GM19452 (cell line): ENCODE data around the gene STC2.
"Not testable (repeated sequence)": the region's sequence is repeated elsewhere in the genome, so short reads cannot be mapped to it uniquely, and the experiment has no call there.

Experiments used
- ATAC-seq: cut with Tn5 transposase; IDR thresholded peaks from one replicate; pipeline ENCODE4 v1.9.1; 2021; ENCODE audit not compliant: unreplicated experiment

Gene STC2

GRCh38 chr5:173296737-173297676, 31.2 kb downstream of the STC2 start:
- no peak for ATAC-seq

GRCh38 chr5:173295796-173296195, 32.4 kb downstream of the STC2 start:
- no peak for ATAC-seq

- ATAC-seq, result no peak
Measured at GRCh38 chr5:173294673-173295320, 33.4 kb downstream of the STC2 start.

- ATAC-seq, result peak; percentile 59
Measured at GRCh38 chr5:173293817-173294672, 34.2 kb downstream of the STC2 start.

- no peak for ATAC-seq
Measured at GRCh38 chr5:173291722-173292658, 36.2 kb downstream of the STC2 start.

- no peak for ATAC-seq
Measured at GRCh38 chr5:173290477-173291131, 37.6 kb downstream of the STC2 start.

GRCh38 chr5:173289372-173289771, 38.8 kb downstream of the STC2 start:
- ATAC-seq, result no peak

GRCh38 chr5:173288632-173289031, 39.6 kb downstream of the STC2 start:
- no peak for ATAC-seq

GRCh38 chr5:173287086-173287485, 41.1 kb downstream of the STC2 start:
- ATAC-seq, result no peak

GRCh38 chr5:173284343-173284958, 43.8 kb downstream of the STC2 start:
- not testable (repeated sequence) for ATAC-seq

- peak; percentile 95 for ATAC-seq
Measured at GRCh38 chr5:173283318-173284288, 44.6 kb downstream of the STC2 start.

- ATAC-seq, result no peak
Measured at GRCh38 chr5:173282916-173283315, 45.3 kb downstream of the STC2 start.

- ATAC-seq, result no peak
Measured at GRCh38 chr5:173281910-173282309, 46.3 kb downstream of the STC2 start.

GRCh38 chr5:173279166-173279565, 49.0 kb downstream of the STC2 start:
- no peak for ATAC-seq

- ATAC-seq, result no peak
Measured at GRCh38 chr5:173278641-173279040, 49.6 kb downstream of the STC2 start.

GRCh38 chr5:173278172-173278571, 50.0 kb downstream of the STC2 start:
- no peak for ATAC-seq

GRCh38 chr5:173274771-173275170, 53.4 kb downstream of the STC2 start:
- no peak for ATAC-seq

- ATAC-seq, result no peak
Measured at GRCh38 chr5:173271419-173271818, 56.8 kb downstream of the STC2 start.
